Ascending aorta (tissue), 2 donors: Measurements from ENCODE around the gene RNF4. TPM values are rescaled to one million over a fixed set of nuclear protein-coding genes. Genes with fewer than 3 reads are reported as not detected.
A peak's percentile ranks its signal among the peaks of the same experiment; 100 is the strongest.
"Not testable (repeated sequence)": the region's sequence is repeated elsewhere in the genome, so short reads cannot be mapped to it uniquely, and the experiment has no call there.

Source experiments
- DNase-seq, 2 donors: peaks; one replicate each; pipeline ENCODE4 v3.0.0-alpha.2; 2019; ENCODE audit warnings: low spot score in 2 of 2
- H3K27ac ChIP-seq, 2 donors: fragments of 200-600 bp; sonication (generic); one replicate each; pipeline ENCODE4 v1.5.1; 2016 to 2017; ENCODE audit warnings: mild to moderate bottlenecking in 1 of 2
- H3K27me3 ChIP-seq: fragments of 200-600 bp; sonication (generic); one replicate; pipeline ENCODE4 v1.5.1; 2017
- H3K36me3 ChIP-seq, 2 donors: fragments of 200-600 bp; sonication (generic); one replicate each; pipeline ENCODE4 v1.5.1; 2016
- H3K4me1 ChIP-seq, 2 donors: fragments of 200-600 bp; sonication (generic); one replicate each; pipeline ENCODE4 v1.5.1; 2016 to 2017; ENCODE audit warnings: mild to moderate bottlenecking in 1 of 2
- H3K4me3 ChIP-seq, 2 donors: fragments of 200-600 bp; sonication (generic); one replicate each; pipeline ENCODE4 v1.5.1; 2016 to 2017; ENCODE audit warnings: mild to moderate bottlenecking in 1 of 2
- H3K9me3 ChIP-seq, 2 donors: fragments of 200-600 bp; sonication (generic); one replicate each; pipeline ENCODE4 v1.5.1; 2016
- intact Hi-C: fragments of 100-400 bp; cut with DNase I; formaldehyde crosslinking; loops from one replicate; pipeline ENCODE4 v1.15.1; 2023
- total RNA-seq: library from RNA; depleted of rRNA; stranded (reverse); fragments of >200 nt; gene quantifications from one replicate; pipeline ENCODE4 v1.1.0, GENCODE V29; 2016
- TF ChIP-seq, protein P1 (sequence below), 3 experiments: fragments of 200-600 bp in 2 of 3; fragments of 450-650 bp in 1 of 3; sonication (generic) in 2 of 3; IDR thresholded peaks; one replicate each; pipeline ENCODE4 v1.5.1; 2016 to 2019; ENCODE audit warnings: antibody characterized with exemption in 3 of 3, mild to moderate bottlenecking in 1 of 3, moderate library complexity in 1 of 3

RNF4 gene
- total RNA-seq, 1 donor from 2014 or later, result 19.3 TPM

DNA sequence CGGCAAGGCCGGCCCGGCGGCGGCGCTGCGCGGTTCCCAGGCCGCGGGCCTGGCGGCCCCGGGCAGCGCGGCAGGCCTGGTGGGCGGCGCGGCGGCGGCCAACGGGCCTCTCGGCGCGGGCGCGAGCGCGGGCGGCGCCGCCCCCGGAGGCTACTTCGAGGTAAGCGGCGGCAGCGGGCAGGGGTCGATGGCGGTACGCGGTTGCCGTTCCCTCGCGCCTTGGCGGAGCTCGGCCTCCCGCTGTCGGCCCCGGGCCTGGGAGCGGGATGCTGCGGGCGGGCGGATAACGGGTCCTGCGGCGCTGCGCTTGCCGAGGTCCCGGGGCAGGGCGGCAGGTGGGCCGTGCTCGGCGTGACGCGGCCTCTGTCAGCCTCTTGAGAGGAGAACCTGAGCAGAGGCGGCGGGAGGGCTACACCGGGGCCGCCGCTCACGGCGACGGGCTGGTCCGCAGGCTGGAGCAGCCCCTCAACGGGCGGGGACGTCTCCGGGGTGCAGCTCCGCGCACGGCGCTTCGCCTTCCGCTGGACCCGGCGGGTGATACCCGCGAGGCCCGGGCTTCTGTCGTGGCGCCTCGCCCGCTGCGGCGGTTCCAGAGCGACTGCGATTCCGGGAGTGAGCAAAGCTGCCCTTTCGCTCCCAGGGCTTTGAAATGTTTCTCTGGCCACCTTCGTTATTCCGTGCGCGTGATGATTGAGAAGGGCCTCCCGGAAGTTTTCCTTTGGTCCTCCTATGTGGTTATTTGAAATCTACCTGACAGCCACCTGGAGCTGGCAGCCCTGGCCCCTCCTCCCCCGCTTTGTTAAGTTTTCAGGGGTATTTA is 68.3 kb downstream of the RNF4 start:
- Histone ChIP-seq H3K27ac (peak overlapping the region; percentile 89 to 97), H3K4me1 (peaks cover 15 to 16% of the 10 kb centered on the region in 2 donors), H3K4me3 (peak overlapping the region; percentile 97 to 100), H3K9me3 (no peaks in the 10 kb centered on the region), H3K27me3 (no peaks in the 10 kb centered on the region), H3K36me3 (no peaks in the 10 kb centered on the region)
- TF ChIP-seq, protein P1, sequence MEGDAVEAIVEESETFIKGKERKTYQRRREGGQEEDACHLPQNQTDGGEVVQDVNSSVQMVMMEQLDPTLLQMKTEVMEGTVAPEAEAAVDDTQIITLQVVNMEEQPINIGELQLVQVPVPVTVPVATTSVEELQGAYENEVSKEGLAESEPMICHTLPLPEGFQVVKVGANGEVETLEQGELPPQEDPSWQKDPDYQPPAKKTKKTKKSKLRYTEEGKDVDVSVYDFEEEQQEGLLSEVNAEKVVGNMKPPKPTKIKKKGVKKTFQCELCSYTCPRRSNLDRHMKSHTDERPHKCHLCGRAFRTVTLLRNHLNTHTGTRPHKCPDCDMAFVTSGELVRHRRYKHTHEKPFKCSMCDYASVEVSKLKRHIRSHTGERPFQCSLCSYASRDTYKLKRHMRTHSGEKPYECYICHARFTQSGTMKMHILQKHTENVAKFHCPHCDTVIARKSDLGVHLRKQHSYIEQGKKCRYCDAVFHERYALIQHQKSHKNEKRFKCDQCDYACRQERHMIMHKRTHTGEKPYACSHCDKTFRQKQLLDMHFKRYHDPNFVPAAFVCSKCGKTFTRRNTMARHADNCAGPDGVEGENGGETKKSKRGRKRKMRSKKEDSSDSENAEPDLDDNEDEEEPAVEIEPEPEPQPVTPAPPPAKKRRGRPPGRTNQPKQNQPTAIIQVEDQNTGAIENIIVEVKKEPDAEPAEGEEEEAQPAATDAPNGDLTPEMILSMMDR (IDR thresholded peaks at IDR 0.05), result no peak
- peak in 1 of 2 donors; percentile 71 for DNase-seq
- intact Hi-C loops, result loop anchor here (1.0 to 10.0 kb wide), 5 partner anchors 220 to 682 kb away; partner anchors contain the start of genes HAUS3, LETM1, NELFA and POLN

DNA sequence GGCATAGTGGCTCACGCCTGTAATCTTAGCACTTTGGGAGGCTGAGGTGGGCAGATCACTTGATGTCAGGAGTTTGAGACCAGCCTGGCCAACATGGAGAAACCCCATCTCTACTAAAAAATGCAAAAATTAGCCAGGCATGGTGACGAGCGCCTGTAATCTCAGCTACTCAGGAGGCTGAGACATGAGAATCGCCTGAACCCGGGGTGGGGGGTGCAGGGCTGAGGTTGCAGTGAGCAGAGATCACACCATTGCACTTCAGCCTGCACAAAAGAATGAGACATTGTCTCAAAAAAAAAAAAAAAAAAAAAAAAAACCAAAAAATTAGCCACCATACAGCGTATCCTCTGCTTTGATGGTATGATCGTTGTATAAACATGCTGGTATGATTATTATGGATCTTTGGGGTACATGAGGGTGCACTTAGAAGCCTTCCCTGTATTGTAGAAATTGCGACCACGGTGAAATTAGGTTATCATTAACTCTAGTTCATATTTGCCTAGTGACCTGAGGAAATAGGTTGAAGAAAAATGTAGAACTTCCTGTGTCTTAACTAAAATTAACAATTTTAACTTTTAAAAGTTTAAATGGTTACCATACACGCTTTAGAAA is 74.8 kb downstream of the RNF4 start:
- intact Hi-C loops, H3K9me3 ChIP-seq, H3K4me1 ChIP-seq, H3K27me3 ChIP-seq, DNase-seq, H3K4me3 ChIP-seq, H3K27ac ChIP-seq, H3K36me3 ChIP-seq: not testable (repeated sequence)

DNA sequence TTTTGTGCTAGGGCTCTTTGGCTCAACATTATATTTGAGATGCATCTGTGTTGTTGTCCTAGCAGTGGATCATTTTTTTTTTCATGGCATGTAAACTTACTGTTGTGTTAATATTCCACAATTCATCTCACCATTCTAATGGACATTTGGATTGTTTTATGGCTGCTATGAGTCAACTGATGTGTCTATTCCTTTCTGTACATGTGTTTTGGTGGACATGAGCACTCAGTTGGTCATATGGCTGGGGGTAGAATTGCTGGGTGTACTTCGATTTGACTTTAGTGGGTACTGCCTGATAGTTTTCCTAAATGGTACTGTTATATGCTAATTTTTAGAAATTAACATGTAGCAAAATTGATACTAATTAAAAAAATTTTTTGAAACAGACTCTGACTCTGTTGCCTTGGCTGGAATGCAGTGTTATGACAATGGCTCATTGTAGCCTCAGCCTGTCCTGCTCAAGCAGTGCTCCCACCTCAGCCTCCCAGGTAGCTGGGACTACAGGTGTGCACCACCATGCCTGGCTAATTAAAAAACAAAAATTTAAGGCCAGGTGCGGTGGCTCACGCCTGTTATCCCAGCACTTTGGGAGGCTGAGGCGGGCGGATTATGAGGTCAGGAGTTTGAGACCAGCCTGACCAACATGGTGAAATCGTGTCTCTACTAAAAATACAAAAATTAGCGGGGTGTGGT is 76.6 kb downstream of the RNF4 start:
- Histone ChIP-seq H3K36me3 (no peaks in the 10 kb centered on the region), H3K4me3 (no peak overlapping the region), H3K9me3 (no peaks in the 10 kb centered on the region), H3K27me3 (no peaks in the 10 kb centered on the region), H3K4me1 (no peaks in the 10 kb centered on the region), H3K27ac (no peak overlapping the region)
- no peak for DNase-seq
- intact Hi-C loops, result no loop called here
- TF ChIP-seq, protein P1 (IDR thresholded peaks at IDR 0.05), result no peak

DNA sequence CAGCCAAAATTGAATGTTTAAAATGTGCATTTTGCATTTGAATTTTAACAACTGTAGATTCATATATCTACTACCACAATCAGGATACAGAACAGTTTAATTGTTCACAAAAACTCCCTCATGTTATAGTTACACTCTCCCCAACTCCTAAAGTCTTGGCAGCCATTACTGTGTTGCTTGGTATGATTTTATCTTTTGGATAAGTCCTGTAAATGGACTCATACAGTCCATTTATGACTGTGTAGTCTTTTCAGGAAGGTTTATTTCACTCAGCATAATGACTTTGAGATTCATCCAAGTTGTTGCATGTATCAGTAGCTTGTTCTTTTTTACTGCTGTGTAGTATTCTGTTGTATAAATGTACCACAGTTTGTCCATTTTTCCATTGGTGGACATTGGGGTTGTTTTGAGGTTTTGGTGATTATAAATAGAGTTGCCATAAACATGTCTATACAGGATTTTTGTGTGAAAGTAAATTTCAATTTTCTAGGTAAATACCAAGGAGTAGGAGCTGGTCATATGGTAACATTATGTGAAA is 77.4 kb downstream of the RNF4 start:
- TF ChIP-seq, protein P1 (IDR thresholded peaks at IDR 0.05), result no peak
- no peak overlapping the region for H3K4me3 ChIP-seq
- H3K27ac ChIP-seq, result no peak overlapping the region
- H3K36me3 ChIP-seq, result no peaks in the 10 kb centered on the region
- intact Hi-C loops, result no loop called here
- H3K9me3 ChIP-seq, result no peaks in the 10 kb centered on the region
- H3K4me1 ChIP-seq, result no peaks in the 10 kb centered on the region
- DNase-seq, result no peak
- no peaks in the 10 kb centered on the region for H3K27me3 ChIP-seq

DNA sequence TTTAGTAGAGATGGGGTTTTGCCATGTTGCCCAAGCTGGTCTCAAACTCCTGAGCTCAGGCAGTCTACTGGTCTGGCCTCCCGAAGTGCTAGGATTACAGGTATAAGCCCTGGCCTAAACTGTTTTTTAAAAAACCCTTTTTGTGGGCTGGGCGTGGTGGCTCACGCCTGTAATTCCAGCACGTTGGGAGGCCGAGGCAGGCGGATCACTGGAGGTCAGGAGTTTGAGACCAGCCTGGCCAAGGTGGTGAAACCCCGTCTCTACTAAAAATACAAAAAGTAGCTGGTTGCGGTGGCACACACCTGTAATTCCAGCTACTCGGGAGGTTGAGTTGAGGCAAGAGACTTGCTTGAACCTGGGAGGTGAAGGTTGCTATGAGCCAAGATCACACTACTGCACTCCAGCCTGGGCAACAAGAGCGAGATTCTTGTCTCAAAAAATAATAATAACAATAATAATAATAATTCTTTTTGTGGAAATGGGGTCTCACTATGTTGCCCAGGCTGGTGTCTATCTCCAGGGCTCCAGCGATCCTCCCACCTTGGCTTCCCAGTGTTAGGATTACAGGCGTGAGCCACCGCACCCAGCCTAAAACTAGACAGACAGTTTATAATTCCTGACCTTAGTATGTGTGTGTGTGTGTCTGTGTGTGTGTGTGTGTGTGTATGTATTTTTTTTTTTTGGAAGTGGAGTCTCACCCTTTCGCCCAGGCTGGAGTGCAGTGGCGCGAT is 78.2 kb downstream of the RNF4 start:
- H3K4me1 ChIP-seq, H3K4me3 ChIP-seq, DNase-seq, H3K27ac ChIP-seq, H3K9me3 ChIP-seq, intact Hi-C loops, H3K36me3 ChIP-seq, H3K27me3 ChIP-seq: not testable (repeated sequence)

DNA sequence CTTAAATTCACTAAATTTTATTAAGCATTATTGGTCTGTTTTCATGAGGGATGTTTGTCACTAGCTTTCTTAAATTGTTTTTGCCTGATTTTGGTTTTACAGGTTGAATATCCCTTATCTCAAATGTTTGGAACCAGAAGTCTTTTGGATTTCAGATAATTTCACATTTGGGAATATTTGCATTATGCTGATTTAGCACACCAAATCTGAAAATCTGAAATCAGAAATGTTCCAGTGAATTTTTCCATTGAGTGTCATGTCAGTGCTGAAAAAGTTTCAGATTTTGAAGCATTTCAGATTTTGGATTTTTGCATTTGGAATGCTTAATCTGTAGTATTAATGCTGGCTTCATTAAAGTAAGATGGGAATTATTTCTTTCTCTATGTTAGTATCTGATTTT is 82.2 kb downstream of the RNF4 start:
- H3K36me3 ChIP-seq, result no peaks in the 10 kb centered on the region
- intact Hi-C loops, result no loop called here
- no peak overlapping the region for H3K4me3 ChIP-seq
- H3K9me3 ChIP-seq, result no peaks in the 10 kb centered on the region
- H3K4me1 ChIP-seq, result no peaks in the 10 kb centered on the region
- TF ChIP-seq, protein P1 (IDR thresholded peaks at IDR 0.05), result no peak
- H3K27ac ChIP-seq, result no peak overlapping the region
- no peaks in the 10 kb centered on the region for H3K27me3 ChIP-seq
- no peak for DNase-seq
